ENCODE measurements around the gene PLA2G6.

GRCh38 chr22:38212442-38212841 is 30.8 kb upstream of the PLA2G6 start:
- TF ChIP-seq POLR2A (IDR thresholded peaks at IDR 0.05) = no peak
- no peak for TF ChIP-seq CTCF (IDR thresholded peaks at IDR 0.05)

All from lower leg skin (tissue), 3 donors.